ENCODE data around the gene RAB5B. TPM values are rescaled to one million over a fixed set of nuclear protein-coding genes. Genes with fewer than 3 reads are reported as not detected.

RAB5B gene
- total RNA-seq, 2 experiments from 2014 or later = 21.6 to 47.2 TPM

- intact Hi-C loops (cut with micrococcal nuclease; ENCODE audit: unreplicated experiment) = no loop called here
- H3K4me3 ChIP-seq (ENCODE audit: low read depth, low read length, poor library complexity, severe bottlenecking) = no peak overlapping the region
- H3K36me3 ChIP-seq (ENCODE audit: insufficient read depth, low read length) = peaks cover 32% of the 10 kb centered on the region
- peak overlapping the region; percentile 46 for H3K27ac ChIP-seq (ENCODE audit: low read depth, low read length, poor library complexity, severe bottlenecking)
- ChIA-PET CTCF (ENCODE audit: unreplicated experiment) (interaction anchor here (0.7 kb wide), 1 partner anchor 159 kb away, joined by 3 read pairs; no protein-coding TSS in a partner anchor), POLR2A (interaction anchor here (0.6 to 4.2 kb wide), 11 partner anchors 8 to 254 kb away, joined by 3 to 32 read pairs (median 5); partner anchors contain the start of genes ORMDL2, RAB5B and SARNP)
- no TSS peak for BruUV-seq (replicated peaks)
- peak; percentile 27 for DNase-seq (ENCODE audit: low spot score)
- peak overlapping the region; percentile 63 for H3K4me2 ChIP-seq (ENCODE audit: low read length)
- no peak overlapping the region for H2AFZ ChIP-seq (ENCODE audit: low read length)
- no peak for TF ChIP-seq EZH2phosphoT487 (IDR thresholded peaks at IDR 0.05; ENCODE audit: borderline replicate concordance, low read depth, low read length)
- no peak for TF ChIP-seq CTCF (conservative IDR thresholded peaks at IDR 0.05; ENCODE audit: low read length)
- H3K79me2 ChIP-seq (ENCODE audit: insufficient read depth, low read depth, low read length) = no peaks in the 10 kb centered on the region
- peaks cover 28% of the 10 kb centered on the region for H3K4me1 ChIP-seq (ENCODE audit: insufficient read depth, low read length, poor library complexity, severe bottlenecking)
- H3K9me3 ChIP-seq (ENCODE audit: low read length) = no peaks in the 10 kb centered on the region
- no peaks in the 10 kb centered on the region for H4K20me1 ChIP-seq (ENCODE audit: insufficient read depth, low read length)
- no peaks in the 10 kb centered on the region for H3K9me2 ChIP-seq (ENCODE audit: insufficient read depth, low read length)
These were observed 9.5 kb downstream of the RAB5B start for GRCh38 chr12:55983232-55983842.

GRCh38 chr12:55984861-55985260 is 11.0 kb downstream of the RAB5B start:
- H3K27ac ChIP-seq (ENCODE audit: low read depth, low read length, poor library complexity, severe bottlenecking) = no peak overlapping the region

More at GRCh38 chr12:55984861-55985260, 11.0 kb downstream of the RAB5B start:
- Histone ChIP-seq H3K4me3 (ENCODE audit: low read depth, low read length, poor library complexity, severe bottlenecking) (no peak overlapping the region), H4K20me1 (ENCODE audit: insufficient read depth, low read length) (no peaks in the 10 kb centered on the region), H3K9me2 (ENCODE audit: insufficient read depth, low read length) (no peaks in the 10 kb centered on the region), H3K36me3 (ENCODE audit: insufficient read depth, low read length) (peaks cover 34% of the 10 kb centered on the region), H2AFZ (ENCODE audit: low read length) (no peak overlapping the region), H3K4me1 (ENCODE audit: insufficient read depth, low read length, poor library complexity, severe bottlenecking) (peaks cover 28% of the 10 kb centered on the region), H3K79me2 (ENCODE audit: insufficient read depth, low read depth, low read length) (no peaks in the 10 kb centered on the region), H3K4me2 (ENCODE audit: low read length) (no peak overlapping the region), H3K9me3 (ENCODE audit: low read length) (no peaks in the 10 kb centered on the region)
- TF ChIP-seq CTCF (conservative IDR thresholded peaks at IDR 0.05; ENCODE audit: low read length) = no peak
- no peak for TF ChIP-seq EZH2phosphoT487 (IDR thresholded peaks at IDR 0.05; ENCODE audit: borderline replicate concordance, low read depth, low read length)
- no peak for DNase-seq (ENCODE audit: low spot score)
- intact Hi-C loops (cut with micrococcal nuclease; ENCODE audit: unreplicated experiment) = no loop called here
- ChIA-PET CTCF (ENCODE audit: unreplicated experiment) (interaction anchor here (0.5 to 1.0 kb wide), 2 partner anchors 11 kb away, joined by 3 to 4 read pairs; partner anchors contain the start of gene RAB5B), POLR2A (interaction anchor here (2.6 to 4.2 kb wide), 2 partner anchors 11 to 56 kb away, joined by 15 to 32 read pairs; partner anchors contain the start of gene RAB5B)
- BruUV-seq (replicated peaks) = no TSS peak

All from OCI-LY7 (cell line).